ENCODE measurements around the gene GNL3. TPM values are rescaled to one million over a fixed set of nuclear protein-coding genes. Genes with fewer than 3 reads are reported as not detected.
"Not testable (repeated sequence)": the region's sequence is repeated elsewhere in the genome, so short reads cannot be mapped to it uniquely, and the experiment has no call there.

GNL3 gene
- total RNA-seq, 1 experiment from 2014 or later = 205 TPM

DNA sequence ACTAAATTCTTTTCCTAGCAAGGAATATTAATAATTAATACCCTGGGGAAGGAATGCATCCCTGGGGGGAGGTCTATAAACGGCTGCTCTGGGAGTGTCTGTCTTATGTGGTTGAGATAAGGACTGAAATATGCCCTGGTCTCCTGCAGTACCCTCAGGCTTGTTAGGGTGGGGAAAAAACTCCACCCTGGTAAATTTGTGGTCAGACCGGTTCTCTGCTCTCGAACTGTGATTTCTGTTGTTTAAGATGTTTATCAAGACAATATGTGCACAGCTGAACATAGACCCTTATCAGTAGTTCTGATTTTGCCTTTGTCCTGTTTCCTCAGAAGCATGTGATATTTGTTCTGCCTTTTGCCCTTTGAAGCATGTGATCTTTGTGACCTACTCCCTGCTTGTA, 42.9 kb downstream of the GNL3 start:
- DNase-seq (ENCODE audit: low read depth, low spot score); POLR2A ChIA-PET; H3K4me3 ChIP-seq (replicated peaks in 1 of 2; ENCODE audit: low read depth in 1 of 2, low read length in 2 of 2); H3K9ac ChIP-seq (ENCODE audit: low read length); H4K20me1 ChIP-seq (ENCODE audit: insufficient read depth); BruUV-seq (replicated peaks); intact Hi-C loops (cut with micrococcal nuclease); H3K79me2 ChIP-seq (ENCODE audit: insufficient read depth, low read length); H3K27me3 ChIP-seq (ENCODE audit: insufficient read depth, low read length); H2AFZ ChIP-seq (ENCODE audit: low read depth, low read length, poor library complexity, severe bottlenecking); H3K4me1 ChIP-seq (ENCODE audit: control insufficient read depth in 1 of 2, insufficient read depth in 2 of 2, low read length in 2 of 2); H3K27ac ChIP-seq (ENCODE audit: low read depth, low read length); H3K4me2 ChIP-seq (ENCODE audit: low read length); H3K9me2 ChIP-seq (ENCODE audit: insufficient read depth); ATAC-seq; CTCF ChIA-PET; H3K9me3 ChIP-seq (ENCODE audit: control insufficient read depth in 1 of 2, insufficient read depth in 1 of 2, low read depth in 1 of 2, low read length in 2 of 2); RAD21 ChIA-PET (ENCODE audit: low non-redundant PET in 1 of 2, low total read pairs in 2 of 2, uncharacterized antibody in 2 of 2, unreplicated experiment in 2 of 2): not testable (repeated sequence)
- peaks cover 9 to 23% of the 10 kb centered on the region in 2 experiments for H3K36me3 ChIP-seq (ENCODE audit: control insufficient read depth in 1 of 2, insufficient read depth in 2 of 2, low read length in 2 of 2)
- TF ChIP-seq CBX3 (IDR thresholded peaks at IDR 0.05; ENCODE audit: low read depth) = 0 out of 2 replicates have a peak, but pooled peaks have one; percentile 13

DNA sequence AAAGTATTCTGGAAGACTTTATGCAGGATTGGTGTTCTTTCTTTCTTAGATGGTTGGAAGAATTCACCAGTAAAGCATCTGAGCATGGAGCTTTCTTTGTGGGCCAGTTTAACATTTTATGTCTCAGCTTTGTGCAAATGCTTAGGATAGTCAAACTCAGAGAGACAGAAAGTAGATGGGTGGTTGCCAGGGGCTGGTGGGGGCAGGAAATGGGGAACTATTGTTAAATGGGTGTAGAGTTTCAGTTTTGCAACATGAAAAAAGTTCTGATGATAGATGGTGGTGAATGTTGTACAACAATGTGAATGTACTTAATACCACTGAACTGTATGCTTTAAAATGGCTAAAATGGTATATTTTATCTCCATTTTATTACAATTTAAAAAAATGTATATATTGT, 44.8 kb downstream of the GNL3 start:
- Histone ChIP-seq H3K4me2 (ENCODE audit: low read length) (no peak overlapping the region), H2AFZ (ENCODE audit: low read depth, low read length, poor library complexity, severe bottlenecking) (no peak overlapping the region), H3K36me3 (ENCODE audit: control insufficient read depth in 1 of 2, insufficient read depth in 2 of 2, low read length in 2 of 2) (peaks cover 14 to 34% of the 10 kb centered on the region in 2 experiments), H4K20me1 (ENCODE audit: insufficient read depth) (no peaks in the 10 kb centered on the region), H3K79me2 (ENCODE audit: insufficient read depth, low read length) (no peaks in the 10 kb centered on the region), H3K9ac (ENCODE audit: low read length) (no peak overlapping the region), H3K9me2 (ENCODE audit: insufficient read depth) (no peaks in the 10 kb centered on the region), H3K27ac (ENCODE audit: low read depth, low read length) (no peak overlapping the region), H3K4me3 (replicated peaks in 1 of 2; ENCODE audit: low read depth in 1 of 2, low read length in 2 of 2) (no peak overlapping the region), H3K4me1 (ENCODE audit: control insufficient read depth in 1 of 2, insufficient read depth in 2 of 2, low read length in 2 of 2) (peaks cover 0 to 9% of the 10 kb centered on the region in 2 experiments; a peak in 1 of 4 replicates), H3K27me3 (ENCODE audit: insufficient read depth, low read length) (no peaks in the 10 kb centered on the region), H3K9me3 (ENCODE audit: control insufficient read depth in 1 of 2, insufficient read depth in 1 of 2, low read depth in 1 of 2, low read length in 2 of 2) (no peaks in the 10 kb centered on the region)
- no peak for ATAC-seq
- no peak for TF ChIP-seq SIN3A (IDR thresholded peaks at IDR 0.05; ENCODE audit: low read depth)
- TF ChIP-seq EGR1 (IDR thresholded peaks at IDR 0.05; ENCODE audit: low read depth) = no peak
- no peak for TF ChIP-seq EZH2phosphoT487 (IDR thresholded peaks at IDR 0.05; ENCODE audit: borderline replicate concordance)
- TF ChIP-seq CEBPB (IDR thresholded peaks at IDR 0.05; ENCODE audit: low read depth) = no peak
- no peak for TF ChIP-seq CBX3 (IDR thresholded peaks at IDR 0.05; ENCODE audit: low read depth)
- TF ChIP-seq ZFX (IDR thresholded peaks at IDR 0.05) = no peak
- no peak for TF ChIP-seq EZH2 (IDR thresholded peaks at IDR 0.05)
- TF ChIP-seq ZNF274 (IDR thresholded peaks at IDR 0.05; ENCODE audit: low read depth, low read length) = no peak
- no peak for TF ChIP-seq ELF1 (IDR thresholded peaks at IDR 0.05; ENCODE audit: borderline replicate concordance, low read depth)
- TF ChIP-seq, protein P1, sequence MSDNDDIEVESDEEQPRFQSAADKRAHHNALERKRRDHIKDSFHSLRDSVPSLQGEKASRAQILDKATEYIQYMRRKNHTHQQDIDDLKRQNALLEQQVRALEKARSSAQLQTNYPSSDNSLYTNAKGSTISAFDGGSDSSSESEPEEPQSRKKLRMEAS (IDR thresholded peaks at IDR 0.05) = no peak
- BruUV-seq (replicated peaks) = no TSS peak
- intact Hi-C loops (cut with micrococcal nuclease) = no loop called here
- DNase-seq (ENCODE audit: low read depth, low spot score) = no peak
- CTCF ChIA-PET = no interaction called here
- POLR2A ChIA-PET = no interaction called here
- RAD21 ChIA-PET (ENCODE audit: low non-redundant PET in 1 of 2, low total read pairs in 2 of 2, uncharacterized antibody in 2 of 2, unreplicated experiment in 2 of 2) = interaction anchor here in 1 of 2 experiments (0.6 kb wide), 1 partner anchor 27 kb away, joined by 3 read pairs; no protein-coding TSS in a partner anchor

Measured in HCT116 (cell line).